HG02870 (cell line): Measurements from ENCODE around the gene OR6B1.
"Not testable (repeated sequence)": the region's sequence is repeated elsewhere in the genome, so short reads cannot be mapped to it uniquely, and the experiment has no call there.

ENCODE experiments used
- ATAC-seq: cut with Tn5 transposase; IDR thresholded peaks from one replicate; pipeline ENCODE4 v1.9.1; 2021; ENCODE audit warnings: mild to moderate bottlenecking, moderate library complexity; ENCODE audit not compliant: unreplicated experiment

OR6B1 gene

DNA sequence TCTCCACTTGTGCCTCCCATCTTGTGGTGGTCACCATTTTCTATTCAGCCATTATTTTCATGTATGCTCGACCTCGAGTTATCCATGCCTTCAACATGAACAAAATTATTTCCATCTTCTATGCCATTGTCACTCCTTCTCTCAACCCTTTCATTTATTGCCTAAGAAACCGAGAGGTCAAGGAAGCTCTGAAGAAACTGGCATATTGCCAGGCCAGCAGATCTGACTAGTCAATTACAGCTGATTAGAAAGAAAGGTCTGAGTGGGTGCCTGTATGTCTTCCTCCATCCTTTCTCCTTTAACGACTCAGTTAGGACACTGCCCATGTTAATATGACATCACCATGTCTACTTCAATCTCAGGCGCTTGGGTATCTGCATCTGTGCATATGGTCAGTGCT, 4.6 kb downstream of the OR6B1 start:
- ATAC-seq: no peak

DNA sequence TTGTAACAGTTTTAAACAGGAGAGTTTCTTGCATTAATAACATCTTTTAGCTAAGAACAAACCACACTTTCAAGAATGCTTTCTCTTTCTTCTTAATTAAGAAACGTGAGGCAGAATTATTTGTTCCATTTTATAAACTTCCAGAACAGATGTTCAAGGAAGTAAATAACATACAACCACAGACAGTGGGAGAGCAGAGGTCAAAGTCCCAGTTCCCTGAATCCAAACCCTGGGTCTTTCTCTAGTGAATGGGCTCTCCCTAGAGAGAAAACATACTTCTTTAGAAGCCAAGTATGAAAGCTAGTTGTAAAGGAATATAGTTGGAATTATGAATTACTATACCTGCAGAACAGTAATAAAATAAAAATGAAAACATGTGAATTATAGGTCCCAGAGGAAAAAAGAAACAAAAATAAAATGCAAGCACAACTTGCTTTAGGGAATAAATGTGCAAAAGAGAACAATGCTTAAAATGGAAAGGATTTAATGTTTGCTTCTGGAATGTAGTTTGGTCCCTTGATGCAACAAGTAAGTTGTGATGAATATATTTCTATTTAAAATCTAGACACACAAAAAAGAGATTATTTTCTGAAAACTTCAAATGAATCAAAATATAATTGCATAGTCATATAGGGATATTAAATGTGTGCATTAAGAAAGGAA, 6.0 kb downstream of the OR6B1 start:
- ATAC-seq: no peak

DNA sequence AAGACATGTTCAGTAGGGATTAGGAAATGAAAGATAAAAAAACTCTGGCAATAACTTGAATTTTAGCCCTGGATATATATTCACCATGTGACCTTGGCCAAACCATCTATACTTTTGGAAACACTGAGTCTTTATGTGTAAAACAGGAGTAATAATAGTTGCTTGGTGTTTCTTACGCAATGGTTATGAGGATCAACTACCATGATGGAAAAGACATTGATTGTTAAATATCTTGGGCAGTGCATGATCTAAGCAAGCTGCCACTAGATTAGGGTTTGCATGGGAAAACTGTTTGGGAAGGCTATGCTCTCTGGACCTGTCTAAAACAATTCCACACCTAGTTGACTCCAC, 6.5 kb downstream of the OR6B1 start:
- no peak for ATAC-seq

DNA sequence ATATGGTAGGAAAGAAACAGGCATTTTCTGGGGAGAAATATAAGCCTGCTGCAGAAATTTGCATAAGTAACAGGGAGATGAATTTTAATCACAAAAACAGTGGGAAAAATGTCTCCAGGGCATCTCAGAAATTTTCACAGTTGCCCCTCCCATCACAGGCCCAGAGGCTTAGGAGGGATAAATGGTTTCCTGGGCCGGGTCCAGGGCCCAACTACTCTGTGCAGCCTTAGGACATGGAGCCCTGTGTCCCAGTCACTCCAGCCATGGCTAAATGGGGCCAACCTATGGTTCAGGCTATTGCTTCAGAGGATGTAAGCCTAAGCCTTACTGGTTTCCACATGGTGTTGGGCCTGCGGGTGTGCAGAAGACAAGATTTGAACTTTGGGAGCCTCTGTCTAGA, 9.2 kb downstream of the OR6B1 start:
- ATAC-seq: no peak

DNA sequence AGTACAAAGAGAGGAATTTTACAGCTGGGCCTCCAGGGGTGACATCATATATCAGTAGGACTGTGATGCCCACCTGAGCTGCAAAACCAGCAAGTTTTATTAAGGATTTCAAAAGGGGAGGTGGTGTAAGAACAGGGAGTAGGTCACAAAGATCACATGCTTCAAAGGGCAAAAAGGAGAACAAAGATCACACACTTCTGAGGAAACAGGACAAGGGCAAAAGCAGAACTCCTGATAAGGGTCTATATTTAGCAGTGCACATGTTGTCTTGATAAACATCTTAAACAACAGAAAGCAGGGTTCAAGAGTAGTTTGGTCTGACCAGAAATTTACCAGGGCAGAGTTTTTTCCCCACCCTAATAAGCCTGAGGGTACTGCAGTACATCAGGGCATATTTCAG, 9.9 kb downstream of the OR6B1 start:
- not testable (repeated sequence) for ATAC-seq

DNA sequence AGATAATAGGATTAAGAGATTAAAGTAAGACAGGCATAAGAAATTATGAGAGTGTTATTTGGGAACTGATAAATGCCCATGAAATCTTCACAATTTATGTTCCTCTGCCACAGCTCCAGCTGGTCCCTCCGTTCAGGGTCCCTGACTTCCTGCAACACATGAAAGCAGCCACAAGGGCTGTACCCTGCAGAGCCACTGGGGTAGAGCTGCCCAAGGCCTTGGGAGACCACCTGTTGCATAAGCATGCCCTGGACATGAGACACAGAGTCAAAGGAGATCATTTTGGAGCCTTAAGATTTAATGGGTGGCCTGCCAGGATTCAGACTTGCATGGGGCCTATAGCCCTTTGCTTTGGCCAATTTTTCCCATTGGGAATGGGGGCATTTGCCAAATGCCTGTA, 10.7 kb downstream of the OR6B1 start:
- not testable (repeated sequence) for ATAC-seq

DNA sequence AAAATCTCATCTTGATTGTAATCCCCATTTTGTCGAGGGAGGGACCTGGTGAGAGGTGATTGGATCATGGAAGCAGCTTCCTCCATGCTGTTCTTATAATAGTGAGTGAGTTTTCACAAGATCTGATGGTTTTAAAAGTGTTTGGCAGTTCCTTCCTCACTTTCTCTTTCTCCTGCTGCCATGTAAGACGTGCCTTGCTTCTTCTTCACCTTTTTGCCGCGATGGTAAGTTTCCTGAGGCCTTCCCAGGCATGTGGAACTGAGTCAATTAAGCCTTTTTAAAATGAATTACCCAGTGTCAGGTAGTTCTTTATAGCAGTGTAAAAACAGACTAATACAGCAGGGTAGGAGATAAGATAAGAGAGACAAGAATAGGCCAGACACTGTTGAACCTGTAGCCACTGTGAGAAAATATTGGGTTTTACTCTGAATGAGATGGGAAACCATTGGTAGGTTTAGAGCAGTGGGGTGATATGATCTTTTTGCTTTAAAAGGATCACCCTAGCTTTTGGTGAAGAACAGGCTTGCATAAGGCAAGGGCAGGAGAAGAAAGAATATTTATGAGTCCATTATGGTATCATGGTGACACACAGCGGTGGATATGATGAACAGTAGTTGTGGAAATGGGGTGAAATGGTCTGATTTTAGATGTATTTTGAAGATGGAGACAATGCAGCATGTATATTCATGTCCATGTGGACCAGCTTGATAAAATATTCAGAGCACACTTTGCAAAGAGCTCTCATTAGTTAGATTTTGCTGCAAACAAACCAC, 11.5 kb downstream of the OR6B1 start:
- no peak for ATAC-seq

DNA sequence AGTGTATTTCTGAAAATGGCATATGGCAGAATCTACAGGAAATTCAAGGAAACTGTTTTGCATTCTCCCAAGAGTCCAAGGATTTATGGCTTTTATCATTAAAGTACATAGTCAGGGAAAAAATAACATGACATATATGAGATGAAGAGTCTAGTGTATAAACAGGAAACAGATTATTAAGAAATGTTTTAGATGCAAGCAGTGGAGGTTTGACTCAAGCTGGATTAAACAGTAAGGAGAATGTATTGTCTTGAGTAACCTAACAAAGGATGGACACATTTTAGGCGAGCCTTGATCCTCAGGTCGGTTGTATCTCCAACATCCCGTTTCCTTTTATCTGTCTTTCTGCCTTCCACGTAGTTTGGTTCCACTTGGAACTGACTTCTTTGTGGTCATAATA, 17.9 kb downstream of the OR6B1 start:
- ATAC-seq: no peak

DNA sequence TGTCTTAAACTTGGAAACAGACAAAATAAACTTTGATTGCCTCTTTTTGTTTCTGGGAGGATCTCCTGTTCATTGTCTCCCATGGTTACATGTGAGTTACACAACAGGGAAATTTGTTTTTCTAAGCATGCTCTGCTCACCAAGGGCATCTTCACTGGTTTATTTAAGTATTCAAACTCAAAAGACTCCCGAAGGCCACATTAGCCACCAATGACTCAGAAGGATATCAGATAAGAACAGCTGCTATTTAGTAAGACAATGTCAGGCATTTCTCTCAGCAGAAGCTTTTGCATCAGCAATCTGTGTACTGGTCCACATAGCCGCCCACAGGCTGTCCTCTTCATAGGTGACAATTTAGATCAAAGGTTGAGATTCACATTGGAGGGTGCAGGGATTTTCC, 19.3 kb downstream of the OR6B1 start:
- no peak for ATAC-seq

DNA sequence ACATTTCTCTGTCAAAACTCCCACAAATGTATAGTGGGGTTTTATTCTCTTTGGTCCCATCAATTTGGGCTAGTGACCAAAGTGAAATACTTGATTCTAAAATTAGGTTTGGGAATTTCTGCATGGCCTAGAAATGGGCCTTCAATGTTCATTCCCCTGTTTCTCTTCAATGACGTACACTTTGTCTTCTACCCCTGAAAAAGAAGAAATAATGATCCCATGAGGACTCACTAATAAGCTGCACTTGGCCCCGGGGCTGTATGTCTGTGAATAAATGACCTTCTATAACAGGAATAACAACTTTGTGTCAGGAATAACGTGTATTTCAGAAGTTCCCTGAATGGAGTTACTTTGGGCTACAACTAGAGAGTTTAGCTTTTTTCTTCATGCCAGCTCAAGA, 20.2 kb downstream of the OR6B1 start:
- no peak for ATAC-seq

DNA sequence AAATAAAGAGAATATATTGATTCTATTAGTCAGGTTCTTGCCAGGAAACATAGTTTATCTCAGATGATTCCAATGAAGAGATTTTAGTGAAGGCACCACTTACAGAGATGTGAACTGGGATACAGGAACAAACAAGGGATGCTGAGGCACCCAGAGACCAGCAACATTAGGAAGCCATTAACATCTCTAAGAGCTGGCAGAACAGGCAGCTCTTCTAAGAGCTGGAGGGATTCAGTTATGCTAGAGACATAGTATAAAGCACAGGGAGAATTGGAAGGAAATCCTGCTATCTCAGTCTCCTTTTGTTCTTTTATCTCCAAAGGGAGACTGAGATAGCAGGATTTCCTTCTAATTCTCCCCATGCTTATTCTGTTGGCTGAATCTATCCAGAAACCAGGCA, 22.0 kb downstream of the OR6B1 start:
- ATAC-seq: no peak

DNA sequence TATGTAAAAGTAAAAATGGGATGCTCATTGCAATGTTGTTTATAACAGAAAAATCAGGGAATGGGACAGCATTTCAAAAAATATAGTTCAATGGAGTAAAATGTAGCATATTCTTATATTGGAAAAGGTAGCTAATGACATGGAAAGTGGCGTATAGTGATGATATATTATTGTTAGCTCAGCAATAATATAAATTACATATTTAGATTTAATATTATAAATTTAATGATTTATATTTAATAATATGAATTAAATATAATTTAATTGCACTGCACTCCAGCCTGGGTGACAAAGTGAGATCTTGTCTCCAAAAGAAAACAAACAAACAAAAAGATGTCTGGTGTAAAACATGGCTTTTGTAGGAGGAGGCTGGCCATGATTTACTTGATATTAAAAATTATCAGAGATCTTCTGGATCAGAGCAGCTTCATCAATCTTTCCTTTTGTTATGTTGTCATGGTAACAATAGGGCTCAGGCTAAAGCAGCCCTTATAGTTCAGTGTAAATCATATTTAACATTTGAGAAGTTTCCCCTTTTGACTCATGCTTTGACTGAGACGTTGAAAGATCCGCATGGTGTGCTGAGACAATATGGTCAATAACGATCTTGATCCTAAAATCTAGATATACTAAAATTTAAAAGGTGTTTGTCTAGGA, 23.2 kb downstream of the OR6B1 start:
- no peak for ATAC-seq

DNA sequence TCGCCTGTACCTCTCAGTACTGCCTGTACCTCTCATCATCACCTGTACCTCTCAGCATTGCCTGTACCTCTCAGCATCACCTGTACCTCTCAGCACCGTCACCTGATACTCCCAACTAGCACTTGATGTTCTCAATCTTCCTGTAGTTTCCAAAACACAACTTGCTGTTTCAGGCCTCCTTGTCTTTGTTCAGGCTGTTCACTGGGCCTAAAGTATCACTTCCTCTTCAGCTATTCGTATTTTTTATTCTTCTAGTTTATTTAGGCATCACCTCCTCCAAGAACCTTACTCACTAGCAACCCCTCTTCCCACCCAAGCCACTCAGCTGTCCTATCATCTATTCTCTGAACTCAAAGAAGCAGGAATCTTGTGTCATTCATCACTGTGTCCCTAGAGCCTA, 24.1 kb downstream of the OR6B1 start:
- ATAC-seq: no peak

DNA sequence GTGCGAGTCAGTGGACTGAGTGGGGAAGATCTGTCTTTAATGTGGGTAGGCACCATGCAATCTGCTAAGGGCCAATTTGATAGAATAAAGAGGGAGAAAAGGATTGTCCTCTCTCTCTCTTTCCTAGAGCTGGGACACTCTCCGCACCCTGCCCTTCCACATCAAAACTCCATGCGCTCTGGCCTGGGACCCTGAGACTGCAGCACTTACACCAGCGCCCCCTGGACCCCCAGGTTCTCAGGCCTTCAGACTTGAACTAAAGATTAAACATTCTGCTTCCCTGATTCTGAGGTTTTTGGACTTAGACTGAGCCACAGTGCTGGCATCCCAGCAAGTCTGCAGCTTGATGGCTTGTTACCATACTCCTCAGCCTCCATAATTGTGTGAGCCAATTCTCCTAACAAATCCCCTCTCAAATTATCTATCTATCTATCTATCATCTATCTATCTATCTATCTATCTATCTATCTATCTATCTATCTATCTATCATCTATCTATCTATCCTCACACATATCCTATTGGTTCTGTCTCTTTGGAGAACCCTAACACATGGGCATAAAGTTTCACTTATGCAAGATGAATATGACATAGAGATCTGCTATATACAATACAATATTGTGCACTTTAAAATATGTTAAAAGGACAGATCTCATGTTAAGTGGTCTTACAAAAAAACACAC, 26.2 kb downstream of the OR6B1 start:
- ATAC-seq: no peak

DNA sequence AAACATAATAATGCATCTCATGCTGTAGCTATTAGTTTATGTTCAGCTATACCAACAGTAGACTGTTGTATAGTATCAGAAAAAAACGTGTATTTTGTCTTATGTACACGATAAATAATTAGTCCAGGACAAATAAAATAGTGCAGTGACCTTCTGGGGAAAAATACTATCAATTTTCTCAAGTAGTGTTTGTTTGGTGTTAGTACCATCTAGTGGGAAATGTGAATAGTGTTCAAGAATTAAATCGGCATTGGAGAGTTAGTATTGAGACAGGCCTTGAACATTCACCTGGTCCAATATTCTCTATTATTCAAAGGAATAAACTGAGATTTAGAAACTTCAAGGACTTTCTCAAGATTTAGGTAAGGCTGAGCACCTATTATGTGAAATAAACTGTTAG, 26.9 kb downstream of the OR6B1 start:
- no peak for ATAC-seq

DNA sequence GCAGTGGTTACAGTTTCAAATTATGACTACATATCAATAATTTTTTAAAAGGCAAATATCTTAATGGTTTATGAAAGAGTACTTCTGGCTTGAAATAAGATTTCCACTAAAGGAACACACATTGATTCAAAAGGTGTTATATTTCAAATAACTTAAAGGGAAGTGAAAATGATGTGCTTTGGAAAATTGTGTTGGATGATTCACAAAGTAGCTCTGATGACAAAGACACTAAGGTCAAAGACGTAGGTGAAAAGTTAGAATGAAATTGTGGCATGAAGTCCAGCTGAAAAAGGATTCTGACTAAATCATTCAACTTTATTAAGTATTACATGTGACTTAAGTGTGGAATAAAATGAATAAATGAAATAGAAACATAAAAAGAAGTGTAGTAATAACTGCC, 27.9 kb downstream of the OR6B1 start:
- ATAC-seq: no peak

DNA sequence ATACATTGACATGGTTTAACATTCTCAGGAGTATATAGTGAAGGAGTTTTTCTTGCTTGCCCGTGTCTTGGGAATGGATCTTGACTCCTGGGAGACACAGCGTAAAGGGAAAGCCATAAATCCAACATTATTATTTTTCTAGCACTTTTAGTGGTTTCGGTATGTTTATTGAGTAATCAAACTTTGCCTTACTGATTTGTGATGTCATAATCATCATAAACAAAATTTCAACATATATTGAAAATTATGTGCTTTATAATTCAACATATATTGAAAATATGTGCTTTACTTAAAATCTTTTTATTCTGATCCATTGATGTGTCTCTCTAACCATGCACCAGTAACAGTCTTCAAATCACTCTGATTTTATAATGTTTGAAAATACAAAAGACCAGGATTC, 28.4 kb downstream of the OR6B1 start:
- ATAC-seq: no peak

DNA sequence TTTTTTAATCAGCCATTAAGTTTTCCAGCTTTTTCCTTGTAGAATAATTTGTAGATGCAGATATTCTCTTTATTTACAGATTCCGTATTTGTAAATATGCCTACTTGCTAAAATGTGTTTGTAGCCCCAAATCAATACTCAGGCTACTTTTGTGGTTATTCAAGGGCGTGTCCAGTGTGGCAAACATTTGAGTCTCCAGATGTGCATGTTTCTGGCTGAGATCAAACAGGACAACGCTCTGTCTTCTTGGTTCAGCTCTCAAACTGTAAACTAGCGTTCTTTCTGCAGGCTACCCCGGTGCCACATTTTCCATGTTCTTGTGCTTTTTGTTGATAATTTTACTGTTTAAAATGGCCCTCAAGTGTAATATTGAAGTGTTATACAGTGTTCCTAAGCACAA, 32.4 kb downstream of the OR6B1 start:
- ATAC-seq: no peak

DNA sequence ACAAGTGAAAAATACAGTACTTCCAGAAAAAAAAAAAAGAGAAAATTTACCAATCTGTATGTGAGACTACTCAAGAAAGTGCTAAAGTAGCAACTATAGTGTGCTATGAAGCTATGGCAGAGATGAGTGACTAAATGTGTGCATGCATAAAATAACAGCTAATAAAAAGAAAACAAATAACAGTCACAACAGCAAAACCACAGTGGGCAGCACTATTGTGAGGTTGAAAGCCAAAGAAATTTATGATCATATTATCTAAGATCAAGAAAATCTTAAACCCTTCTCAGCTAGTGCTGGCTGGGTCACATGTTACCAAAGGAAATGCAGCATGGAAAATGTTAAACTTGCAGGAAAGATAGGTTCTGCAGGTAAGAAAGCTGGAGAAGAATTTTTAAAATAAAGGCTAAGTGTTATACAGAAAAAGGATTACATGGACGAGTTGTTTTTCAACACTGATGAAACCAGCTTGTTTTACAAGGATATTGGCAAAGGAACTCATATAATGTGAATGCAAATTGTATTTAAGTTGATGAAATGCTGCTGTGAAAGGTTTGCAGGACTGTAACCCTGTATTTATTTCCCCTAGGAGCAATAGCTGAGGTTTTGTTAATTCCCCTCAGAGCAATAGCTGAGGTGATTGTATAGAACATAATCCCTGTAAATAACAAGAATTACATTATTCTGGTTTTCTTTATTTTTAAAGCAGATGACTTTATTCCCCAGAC, 33.0 kb downstream of the OR6B1 start:
- no peak for ATAC-seq

DNA sequence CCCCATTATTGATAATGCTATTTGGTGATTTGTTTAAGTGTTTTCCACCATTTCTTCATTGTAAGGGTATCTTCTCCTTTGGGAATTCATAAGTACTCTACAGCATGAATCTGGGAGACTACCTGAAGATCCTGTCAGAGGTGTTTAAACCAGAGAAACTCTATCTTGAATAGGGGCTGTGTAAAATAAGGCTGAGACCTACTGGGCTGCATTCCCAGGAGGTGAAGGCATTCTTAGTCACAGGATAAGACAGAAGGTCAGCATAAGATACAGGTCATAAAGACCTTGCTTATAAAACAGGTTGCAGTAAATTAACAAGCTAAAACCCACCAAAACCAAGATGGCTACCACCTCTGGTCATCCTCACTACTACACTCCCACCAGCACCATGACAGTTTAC, 35.3 kb downstream of the OR6B1 start:
- ATAC-seq: no peak

DNA sequence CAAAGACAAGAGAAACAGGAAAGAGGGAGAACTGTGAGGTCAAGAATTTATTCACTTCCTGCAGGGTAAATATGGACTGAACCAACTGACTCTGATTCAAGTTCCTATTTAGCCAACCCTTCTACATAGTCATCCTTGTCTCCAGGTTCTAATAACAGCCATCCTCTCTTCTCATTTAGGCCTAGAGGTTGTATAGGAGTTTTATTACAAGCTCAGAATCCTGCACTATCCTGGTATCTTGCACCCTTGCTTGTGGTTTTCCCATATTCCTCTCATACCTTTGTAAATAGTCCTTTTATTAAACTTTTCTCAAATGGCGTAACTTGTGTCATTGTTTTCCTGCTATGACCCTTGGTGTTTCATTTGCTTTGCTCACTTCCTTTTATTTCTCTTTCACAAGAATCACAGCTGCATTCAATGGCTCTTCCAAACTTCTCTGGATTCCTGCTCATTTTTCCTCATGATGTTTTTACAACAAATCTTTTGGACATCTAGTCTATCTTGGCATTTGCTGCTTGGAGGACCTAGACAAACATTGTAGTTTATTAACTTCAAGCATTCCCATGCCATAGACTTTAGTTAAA, 36.3 kb downstream of the OR6B1 start:
- no peak for ATAC-seq
